Mucosa of rectum (tissue), 2 donors: ENCODE results near the gene HMCES.
"Not testable (repeated sequence)": the region's sequence is repeated elsewhere in the genome, so short reads cannot be mapped to it uniquely, and the experiment has no call there.

ENCODE experiments used
- H3K27ac ChIP-seq, 2 donors: one replicate each; pipeline ENCODE4 v1.7.0; 2013; ENCODE audit warnings: inconsistent platforms in 2 of 2, low read depth in 2 of 2, low read length in 2 of 2
- H3K27me3 ChIP-seq, 2 donors: one replicate each; pipeline ENCODE4 v1.7.0; 2013; ENCODE audit warnings: low read length in 2 of 2; ENCODE audit not compliant: control insufficient read depth in 2 of 2, insufficient read depth in 2 of 2
- H3K36me3 ChIP-seq, 2 donors: one replicate each; pipeline ENCODE4 v1.7.0; 2013; ENCODE audit warnings: low read length in 2 of 2; ENCODE audit not compliant: control insufficient read depth in 2 of 2, insufficient read depth in 2 of 2
- H3K4me1 ChIP-seq, 2 donors: one replicate each; pipeline ENCODE4 v1.7.0; 2013; ENCODE audit warnings: low read length in 2 of 2, mild to moderate bottlenecking in 1 of 2; ENCODE audit not compliant: control insufficient read depth in 2 of 2, insufficient read depth in 2 of 2
- H3K4me3 ChIP-seq, 2 donors: one replicate each; pipeline ENCODE4 v1.7.0; 2013; ENCODE audit warnings: low read length in 2 of 2
- H3K9ac ChIP-seq, 2 donors: one replicate each; pipeline ENCODE4 v1.7.0; 2013; ENCODE audit warnings: low read length in 2 of 2, low read depth in 1 of 2, mild to moderate bottlenecking in 1 of 2
- H3K9me3 ChIP-seq, 2 donors: one replicate each; pipeline ENCODE4 v1.7.0; 2013; ENCODE audit warnings: low read length in 2 of 2; ENCODE audit not compliant: control insufficient read depth in 2 of 2
- donor health status: healthy.
- donor health status: Normal muscosa, but diverticular disease.

Gene HMCES

DNA sequence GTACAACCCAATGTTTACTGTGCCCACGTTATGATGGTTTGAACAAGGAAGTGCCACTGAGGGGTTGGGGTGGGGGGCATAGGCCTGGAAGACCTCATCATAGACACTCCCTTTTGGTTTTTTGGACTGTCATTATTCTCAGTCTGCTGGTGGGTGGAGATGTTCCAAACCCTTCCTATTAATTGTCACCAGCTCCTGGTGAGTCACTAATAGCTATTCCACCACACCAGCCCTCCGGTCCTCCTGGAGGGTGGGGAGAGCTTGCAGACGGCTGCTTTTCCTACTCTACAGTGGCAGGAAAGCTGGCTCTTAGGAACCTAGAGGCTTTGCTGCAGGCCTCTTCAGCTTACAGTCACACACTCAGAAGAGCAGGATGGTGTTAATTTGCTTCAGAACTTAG lies 38.2 kb upstream of the HMCES start:
- Histone ChIP-seq H3K36me3 (no peaks in the 10 kb centered on the region), H3K4me3 (no peak overlapping the region), H3K27ac (no peak overlapping the region), H3K9me3 (no peaks in the 10 kb centered on the region), H3K9ac (no peak overlapping the region), H3K4me1 (peaks cover 1 to 5% of the 10 kb centered on the region in 2 donors), H3K27me3 (no peaks in the 10 kb centered on the region)

DNA sequence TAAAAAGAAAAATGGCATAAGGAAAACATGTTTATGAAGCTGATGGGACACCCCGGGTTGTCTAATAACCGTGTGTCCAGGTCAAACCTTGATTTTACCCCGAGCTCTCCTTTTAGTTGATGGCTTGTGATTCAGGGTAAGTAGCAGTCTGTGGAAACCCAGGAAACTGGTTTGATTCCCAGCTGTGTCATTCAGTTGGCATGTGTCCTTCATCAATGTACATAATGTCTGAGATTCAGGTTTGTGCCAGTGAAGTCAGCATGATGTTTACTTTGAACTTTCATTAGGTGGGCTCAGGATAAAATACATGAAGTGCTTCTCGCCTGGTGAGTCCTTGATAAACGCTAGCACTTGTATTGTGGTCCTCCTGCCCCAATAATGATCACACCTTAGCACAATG lies 33.5 kb upstream of the HMCES start:
- H3K4me1 ChIP-seq: peaks cover 14 to 18% of the 10 kb centered on the region in 2 donors
- H3K27me3 ChIP-seq: no peaks in the 10 kb centered on the region
- no peaks in the 10 kb centered on the region for H3K9me3 ChIP-seq
- peak overlapping the region; percentile 7 to 35 for H3K27ac ChIP-seq
- no peaks in the 10 kb centered on the region for H3K36me3 ChIP-seq
- H3K4me3 ChIP-seq: no peak overlapping the region
- H3K9ac ChIP-seq: peak overlapping the region in 1 of 2 donors; percentile 13

DNA sequence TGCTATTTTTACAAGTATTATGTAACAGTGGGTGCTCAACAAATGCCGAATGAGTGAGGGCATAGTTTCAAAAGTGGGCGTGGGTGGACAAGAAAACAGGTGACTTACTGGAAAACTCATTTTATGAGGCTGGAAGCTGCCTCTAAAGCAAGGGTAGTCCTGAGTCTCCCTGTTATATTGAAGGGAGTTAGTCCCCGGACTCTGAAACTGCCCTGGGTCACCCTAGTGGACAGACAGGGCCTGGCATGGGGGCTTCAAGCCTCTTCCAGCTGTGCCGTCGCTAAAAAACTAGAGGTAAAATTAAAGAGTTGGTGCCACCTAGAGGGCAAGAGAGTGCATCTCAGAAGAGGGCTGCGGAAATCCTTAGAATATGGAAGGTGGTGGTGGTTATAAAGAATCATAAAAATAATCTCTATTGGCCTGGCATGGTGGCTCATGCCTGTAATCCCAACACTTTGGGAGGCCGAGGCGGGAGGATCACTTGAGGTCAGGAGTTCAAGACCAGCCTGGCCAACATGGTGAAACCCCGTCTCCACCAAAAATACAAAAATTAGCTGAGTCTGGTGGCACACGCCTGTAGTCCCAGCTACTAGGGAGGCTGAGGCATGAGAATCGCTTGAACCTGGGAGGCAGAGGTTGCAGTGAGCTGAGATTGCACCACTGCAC lies 32.9 kb upstream of the HMCES start:
- Histone ChIP-seq H3K4me3 (peak overlapping the region in 1 of 2 donors; percentile 20), H3K27ac (peak overlapping the region; percentile 7 to 35)

DNA sequence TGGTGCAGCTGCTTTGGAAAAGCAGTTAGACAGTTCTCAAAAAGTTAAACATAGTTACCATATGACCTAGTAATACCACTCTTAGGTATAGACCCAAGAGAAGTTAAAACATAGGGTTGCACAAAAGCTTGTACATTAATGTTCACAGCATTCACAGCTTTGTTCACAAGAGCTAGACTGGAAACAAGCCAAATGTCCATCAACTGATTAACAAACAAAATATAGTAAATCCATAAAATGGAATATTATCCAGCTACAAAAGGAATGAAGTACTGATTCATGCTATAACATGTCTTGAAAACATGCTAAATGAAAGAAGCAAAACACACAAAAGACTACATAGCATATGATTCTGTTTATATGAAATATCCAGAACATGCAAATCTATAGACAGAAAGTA lies 32.0 kb upstream of the HMCES start:
- no peak overlapping the region for H3K4me3 ChIP-seq
- H3K9ac ChIP-seq: no peak overlapping the region
- H3K36me3 ChIP-seq: no peaks in the 10 kb centered on the region
- no peak overlapping the region for H3K27ac ChIP-seq
- no peaks in the 10 kb centered on the region for H3K27me3 ChIP-seq
- H3K4me1 ChIP-seq: peaks cover 19 to 23% of the 10 kb centered on the region in 2 donors
- no peaks in the 10 kb centered on the region for H3K9me3 ChIP-seq

More for the DNA sequence above, 32.9 kb upstream of the HMCES start:
- peak overlapping the region in 1 of 2 donors; percentile 13 for H3K9ac ChIP-seq
- not testable (repeated sequence) for H3K9me3 ChIP-seq, H3K36me3 ChIP-seq, H3K27me3 ChIP-seq
- H3K4me1 ChIP-seq: peaks cover 19 to 23% of the 10 kb centered on the region in 2 donors

DNA sequence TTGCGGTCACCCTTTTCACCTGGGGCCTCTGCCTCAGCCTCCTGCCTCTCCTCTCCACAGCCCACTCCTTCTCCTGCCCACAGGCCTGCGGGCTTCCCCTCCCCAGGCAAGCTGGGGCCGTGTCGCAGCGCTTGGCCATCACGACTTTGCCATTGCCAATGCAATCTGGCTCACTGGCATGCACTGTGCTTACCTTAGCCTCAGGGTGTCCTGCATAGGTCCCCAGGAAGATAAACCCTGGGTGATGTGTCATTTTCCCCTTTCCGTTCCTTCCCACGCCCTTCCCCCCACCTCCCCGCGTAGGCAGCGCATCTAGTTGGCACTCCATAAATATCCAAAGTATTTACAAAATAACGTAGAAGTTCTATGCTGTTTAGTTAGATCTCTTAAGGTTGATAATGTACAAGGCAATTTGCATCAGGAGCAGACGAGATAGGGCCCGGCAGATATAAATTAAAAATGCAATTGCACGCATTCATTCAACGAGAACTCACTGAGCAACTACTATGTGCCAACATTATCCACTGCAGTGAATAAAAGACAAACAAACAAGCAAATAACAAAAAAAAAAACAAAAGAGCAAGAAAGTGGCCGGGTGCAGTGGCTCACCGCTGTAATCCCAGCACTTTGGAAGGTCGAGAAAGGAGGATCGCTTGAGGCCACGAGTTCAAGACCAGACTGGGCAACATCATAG lies 30.2 kb upstream of the HMCES start:
- H3K9ac ChIP-seq: peak overlapping the region; percentile 99
- peaks cover 14 to 17% of the 10 kb centered on the region in 2 donors for H3K36me3 ChIP-seq
- peak overlapping the region; percentile 98 to 99 for H3K4me3 ChIP-seq
- no peaks in the 10 kb centered on the region for H3K27me3 ChIP-seq
- no peaks in the 10 kb centered on the region for H3K9me3 ChIP-seq
- peak overlapping the region; percentile 86 to 91 for H3K27ac ChIP-seq
- H3K4me1 ChIP-seq: peaks cover 19 to 23% of the 10 kb centered on the region in 2 donors

DNA sequence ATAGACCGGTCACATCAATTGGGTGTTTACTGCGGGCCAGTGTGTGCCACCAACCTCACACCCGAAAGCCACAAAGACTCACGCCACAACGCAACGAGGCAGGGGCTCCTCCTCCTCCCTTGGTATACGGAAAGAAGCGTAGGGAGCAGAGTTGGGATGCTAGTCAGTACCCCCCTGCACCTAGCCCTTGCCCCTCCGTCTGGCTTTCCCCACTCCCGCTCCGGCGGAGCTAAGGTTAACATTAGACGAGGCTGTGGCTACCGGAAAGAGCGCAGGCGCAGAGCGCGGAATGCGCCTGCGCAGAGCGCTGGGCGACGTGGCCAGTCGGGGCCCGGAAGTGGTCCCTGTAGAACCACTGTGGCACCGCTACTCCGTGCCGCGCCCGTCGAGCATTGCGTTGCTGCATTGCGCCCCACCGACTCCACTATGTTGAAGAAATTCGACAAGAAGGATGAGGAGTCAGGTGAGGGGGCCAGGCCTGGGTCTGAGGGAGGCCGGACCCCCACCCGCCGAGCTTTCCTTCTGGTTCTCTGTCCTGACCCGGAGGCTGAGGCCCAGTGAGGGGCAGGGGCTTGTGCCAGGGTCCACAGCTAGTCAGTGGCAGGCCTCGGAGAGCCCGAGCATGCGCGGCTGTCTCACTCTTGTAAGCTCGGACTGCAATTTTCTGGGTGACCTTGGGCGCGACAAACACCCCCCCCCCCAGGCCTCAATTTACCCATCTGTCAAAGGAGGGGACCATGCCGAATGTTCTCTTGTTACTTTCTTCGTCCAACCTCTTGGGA lies 29.2 kb upstream of the HMCES start, which contains the start of gene COPG1:
Gene COPG1 (plus strand): TSS at position 323 of the 782 bp plus-strand sequence. CDS start 104 bp downstream, at position 427.
- H3K27me3 ChIP-seq: no peaks in the 10 kb centered on the region
- H3K36me3 ChIP-seq: peaks cover 24 to 25% of the 10 kb centered on the region in 2 donors
- peak within 1 kb of the TSS; percentile 86 to 91 for H3K27ac ChIP-seq
- peak within 1 kb of the TSS; percentile 99 for H3K9ac ChIP-seq
- H3K4me3 ChIP-seq: peak within 1 kb of the TSS; percentile 98 to 99
- H3K4me1 ChIP-seq: peaks cover 19 to 23% of the 10 kb centered on the region in 2 donors
- no peaks in the 10 kb centered on the region for H3K9me3 ChIP-seq

DNA sequence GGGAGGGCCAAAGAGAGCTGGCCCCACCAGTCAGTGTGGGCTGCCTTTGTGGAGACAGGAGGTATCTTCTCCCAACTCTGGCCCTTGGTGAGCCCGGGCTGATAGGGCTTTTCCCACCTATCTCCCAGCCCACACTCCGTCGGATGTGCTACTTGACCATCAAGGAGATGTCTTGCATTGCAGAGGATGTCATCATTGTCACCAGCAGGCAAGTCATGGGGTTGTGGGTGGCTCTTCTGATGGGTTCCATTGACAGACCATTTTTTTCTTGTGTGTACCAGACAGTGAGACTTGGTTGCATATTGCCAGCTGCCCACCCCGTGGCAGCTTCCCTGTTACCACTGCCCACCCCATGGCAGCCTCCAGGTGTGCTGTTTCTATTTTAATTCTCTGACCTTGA lies 25.9 kb upstream of the HMCES start:
- peaks cover 15 to 19% of the 10 kb centered on the region in 2 donors for H3K4me1 ChIP-seq
- H3K9ac ChIP-seq: no peak overlapping the region
- H3K36me3 ChIP-seq: peaks cover 55 to 56% of the 10 kb centered on the region in 2 donors

DNA sequence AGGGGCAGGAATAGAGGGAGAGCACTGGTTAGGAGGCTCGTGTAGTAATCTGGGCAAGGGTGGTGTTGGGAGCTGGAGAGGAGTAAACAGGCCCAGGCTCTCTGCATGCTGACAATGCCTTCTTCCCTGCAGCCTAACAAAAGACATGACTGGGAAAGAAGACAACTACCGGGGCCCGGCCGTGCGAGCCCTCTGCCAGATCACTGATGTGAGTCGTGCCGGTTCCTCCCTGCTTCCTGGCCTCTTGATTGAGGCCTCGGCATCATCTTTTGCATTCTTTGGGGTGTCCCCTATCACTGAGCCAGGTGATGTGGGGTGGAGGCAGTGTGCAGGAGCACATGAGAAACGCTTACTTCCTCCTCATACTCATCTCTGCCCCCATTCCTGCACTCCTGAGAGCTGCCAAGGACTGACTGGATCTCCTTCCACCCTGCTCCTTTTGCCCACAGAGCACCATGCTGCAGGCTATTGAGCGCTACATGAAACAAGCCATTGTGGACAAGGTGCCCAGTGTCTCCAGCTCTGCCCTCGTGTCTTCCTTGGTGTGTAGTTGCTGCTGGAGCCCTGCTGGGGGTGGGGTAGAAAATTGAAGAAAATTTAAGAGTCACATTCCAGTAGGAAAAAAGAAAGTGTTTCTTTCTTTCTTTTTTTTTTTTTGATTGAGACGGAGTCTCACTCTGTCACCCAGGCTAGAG lies 24.0 kb upstream of the HMCES start:
- Histone ChIP-seq H3K4me3 (no peak overlapping the region), H3K27me3 (no peaks in the 10 kb centered on the region), H3K4me1 (peaks cover 7 to 8% of the 10 kb centered on the region in 2 donors), H3K9ac (no peak overlapping the region), H3K9me3 (no peaks in the 10 kb centered on the region), H3K27ac (no peak overlapping the region), H3K36me3 (peaks cover 68 to 70% of the 10 kb centered on the region in 2 donors)

More for the DNA sequence above, 25.9 kb upstream of the HMCES start:
- H3K4me3 ChIP-seq: no peak overlapping the region
- H3K27me3 ChIP-seq: no peaks in the 10 kb centered on the region
- H3K9me3 ChIP-seq: no peaks in the 10 kb centered on the region
- H3K27ac ChIP-seq: no peak overlapping the region

DNA sequence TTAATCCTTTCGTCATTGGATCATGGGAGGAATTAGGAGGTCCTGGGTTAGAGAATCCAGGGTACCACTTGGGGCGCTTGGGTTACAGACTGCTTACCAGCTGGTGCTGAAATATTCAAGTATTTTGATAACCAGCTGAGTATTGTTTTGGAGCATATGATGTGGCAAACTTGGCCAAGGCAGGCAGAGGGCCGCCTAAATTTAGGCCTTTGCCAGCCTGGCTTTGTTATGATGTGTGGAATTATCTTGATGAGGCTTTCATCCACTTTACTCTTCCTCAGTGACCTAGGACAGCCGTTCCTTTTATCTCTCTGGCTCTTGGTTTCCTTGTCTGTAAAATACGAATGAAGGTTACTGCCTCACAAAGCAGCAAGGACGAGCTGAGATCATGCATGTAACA lies 22.4 kb upstream of the HMCES start:
- no peaks in the 10 kb centered on the region for H3K27me3 ChIP-seq
- peaks cover 84 to 86% of the 10 kb centered on the region in 2 donors for H3K36me3 ChIP-seq
- no peak overlapping the region for H3K4me3 ChIP-seq
- H3K9ac ChIP-seq: no peak overlapping the region
- no peak overlapping the region for H3K27ac ChIP-seq
- H3K9me3 ChIP-seq: no peaks in the 10 kb centered on the region
- peaks cover 7% of the 10 kb centered on the region in 2 donors for H3K4me1 ChIP-seq
